ENCODE results near the gene SLC16A11. TPM values are rescaled to one million over a fixed set of nuclear protein-coding genes. Genes with fewer than 3 reads are reported as not detected.
A peak's percentile ranks its signal among the peaks of the same experiment; 100 is the strongest.

Gene SLC16A11
- total RNA-seq, 3 donors from 2014 or later: 1.5 to 3.6 TPM; not detected in 1

DNA sequence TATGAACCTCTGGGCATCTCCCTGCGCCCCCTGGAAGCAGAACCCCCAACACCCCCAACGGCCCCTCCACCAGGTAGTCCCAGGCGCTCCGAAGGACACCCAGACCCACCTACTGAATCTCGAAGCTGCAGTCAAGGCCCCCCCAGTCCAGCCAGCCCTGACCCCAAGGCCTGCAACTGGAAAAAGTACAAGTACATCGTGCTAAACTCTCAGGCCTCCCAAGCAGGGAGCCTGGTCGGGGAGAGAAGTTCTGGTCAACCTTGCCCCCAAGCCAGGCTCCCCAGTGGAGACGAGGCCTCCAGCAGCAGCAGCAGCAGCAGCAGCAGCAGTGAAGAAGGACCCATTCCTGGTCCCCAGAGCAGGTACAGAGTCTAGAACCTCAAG, 19.5 kb downstream of the SLC16A11 start:
- no peaks in the 10 kb centered on the region for H3K9me3 ChIP-seq
- H3K27ac ChIP-seq: peak overlapping the region; percentile 75 to 91
- intact Hi-C loops (cut with DNase I; ENCODE audit: low total_unique reads): no loop called here
- H3K36me3 ChIP-seq: no peaks in the 10 kb centered on the region
- H3K4me3 ChIP-seq: peak overlapping the region in 1 of 3 donors; percentile 63
- DNase-seq (ENCODE audit: low spot score in 2 of 2): no peak
- TF ChIP-seq, protein P1, sequence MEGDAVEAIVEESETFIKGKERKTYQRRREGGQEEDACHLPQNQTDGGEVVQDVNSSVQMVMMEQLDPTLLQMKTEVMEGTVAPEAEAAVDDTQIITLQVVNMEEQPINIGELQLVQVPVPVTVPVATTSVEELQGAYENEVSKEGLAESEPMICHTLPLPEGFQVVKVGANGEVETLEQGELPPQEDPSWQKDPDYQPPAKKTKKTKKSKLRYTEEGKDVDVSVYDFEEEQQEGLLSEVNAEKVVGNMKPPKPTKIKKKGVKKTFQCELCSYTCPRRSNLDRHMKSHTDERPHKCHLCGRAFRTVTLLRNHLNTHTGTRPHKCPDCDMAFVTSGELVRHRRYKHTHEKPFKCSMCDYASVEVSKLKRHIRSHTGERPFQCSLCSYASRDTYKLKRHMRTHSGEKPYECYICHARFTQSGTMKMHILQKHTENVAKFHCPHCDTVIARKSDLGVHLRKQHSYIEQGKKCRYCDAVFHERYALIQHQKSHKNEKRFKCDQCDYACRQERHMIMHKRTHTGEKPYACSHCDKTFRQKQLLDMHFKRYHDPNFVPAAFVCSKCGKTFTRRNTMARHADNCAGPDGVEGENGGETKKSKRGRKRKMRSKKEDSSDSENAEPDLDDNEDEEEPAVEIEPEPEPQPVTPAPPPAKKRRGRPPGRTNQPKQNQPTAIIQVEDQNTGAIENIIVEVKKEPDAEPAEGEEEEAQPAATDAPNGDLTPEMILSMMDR (IDR thresholded peaks at IDR 0.05): no peak
- no peak for TF ChIP-seq POLR2A (IDR thresholded peaks at IDR 0.05)
- no peak for TF ChIP-seq POLR2AphosphoS5 (IDR thresholded peaks at IDR 0.05)
- no peaks in the 10 kb centered on the region for H3K4me1 ChIP-seq
- no peaks in the 10 kb centered on the region for H3K27me3 ChIP-seq

DNA sequence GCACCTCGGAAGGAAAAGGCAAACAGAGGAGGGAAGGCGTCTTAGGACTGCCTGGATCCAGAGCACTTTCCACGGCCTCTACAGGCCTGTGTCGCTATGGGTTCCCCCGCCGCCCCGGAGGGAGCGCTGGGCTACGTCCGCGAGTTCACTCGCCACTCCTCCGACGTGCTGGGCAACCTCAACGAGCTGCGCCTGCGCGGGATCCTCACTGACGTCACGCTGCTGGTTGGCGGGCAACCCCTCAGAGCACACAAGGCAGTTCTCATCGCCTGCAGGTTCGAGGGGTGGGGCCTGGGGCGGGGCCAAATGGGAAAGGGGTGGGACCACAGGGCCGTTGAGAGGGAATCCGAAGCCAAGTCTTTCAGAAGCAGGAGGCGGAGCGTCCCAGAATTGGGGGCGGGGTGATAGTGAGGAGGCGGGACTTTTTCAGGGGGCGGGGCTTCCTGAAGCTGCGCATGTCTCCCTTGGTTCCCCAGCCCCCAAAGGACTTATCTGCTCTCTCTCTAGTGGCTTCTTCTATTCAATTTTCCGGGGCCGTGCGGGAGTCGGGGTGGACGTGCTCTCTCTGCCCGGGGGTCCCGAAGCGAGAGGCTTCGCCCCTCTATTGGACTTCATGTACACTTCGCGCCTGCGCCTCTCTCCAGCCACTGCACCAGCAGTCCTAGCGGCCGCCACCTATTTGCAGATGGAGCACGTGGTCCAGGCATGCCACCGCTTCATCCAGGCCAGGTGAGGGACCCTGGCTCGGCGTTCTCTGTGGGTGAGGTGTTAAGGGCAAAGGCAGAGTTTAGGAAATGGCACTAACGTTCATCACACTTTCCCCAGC, 20.1 kb downstream of the SLC16A11 start:
- peak; percentile 86 to 91 for DNase-seq (ENCODE audit: low spot score in 2 of 2)
- Histone ChIP-seq H3K36me3 (no peaks in the 10 kb centered on the region), H3K4me3 (peak overlapping the region; percentile 28 to 63 (median 40)), H3K27ac (peak overlapping the region; percentile 75 to 91), H3K4me1 (no peaks in the 10 kb centered on the region), H3K9me3 (no peaks in the 10 kb centered on the region), H3K27me3 (no peaks in the 10 kb centered on the region)
- peak in 1 of 3 donors; percentile 66 for TF ChIP-seq POLR2AphosphoS5 (IDR thresholded peaks at IDR 0.05)
- TF ChIP-seq, protein P1 (IDR thresholded peaks at IDR 0.05): no peak
- intact Hi-C loops (cut with DNase I; ENCODE audit: low total_unique reads): no loop called here

DNA sequence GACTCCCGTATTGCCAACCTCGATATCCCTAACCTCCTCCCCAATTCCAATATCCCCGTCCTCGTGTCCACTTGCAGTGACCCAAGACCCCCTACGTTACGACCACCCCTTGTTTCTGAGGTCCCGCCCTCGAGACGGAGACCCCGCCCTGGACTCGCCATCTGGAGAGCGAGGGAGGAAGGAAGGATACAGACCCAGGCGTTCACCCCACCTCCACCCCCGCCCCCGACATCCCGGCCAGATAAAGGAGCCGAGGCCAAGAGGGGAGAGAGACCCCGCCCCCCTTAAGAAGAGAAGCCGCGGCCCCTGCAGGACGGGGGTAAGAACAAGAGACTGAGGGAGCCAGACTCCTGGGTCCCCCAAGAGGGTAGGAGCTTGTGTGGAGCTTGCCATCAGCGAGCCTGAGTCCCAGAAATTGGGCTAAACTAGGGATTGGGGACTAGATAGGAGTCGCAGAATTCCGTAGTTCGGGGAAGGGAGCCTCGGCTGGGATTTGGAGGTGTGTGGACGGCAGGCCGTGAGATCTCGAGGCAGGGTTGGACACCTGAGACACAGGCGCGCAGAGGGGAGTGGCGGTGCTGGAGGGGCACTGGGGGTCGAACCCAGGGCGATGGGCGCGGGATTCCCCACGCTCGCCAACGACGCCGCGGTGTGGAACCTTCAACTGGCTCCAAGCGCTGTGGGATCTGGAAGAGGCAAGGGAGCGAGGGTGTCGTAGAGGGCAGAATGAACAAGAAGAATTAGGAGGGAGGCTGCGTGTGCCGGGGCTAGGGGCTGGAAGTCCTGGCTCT, 20.9 kb downstream of the SLC16A11 start, which contains the start of gene BCL6B:
Gene BCL6B (plus strand): TSS at position 270 of the 791 bp plus-strand sequence. CDS start 622 bp downstream, outside the sequence.
- intact Hi-C loops (cut with DNase I; ENCODE audit: low total_unique reads): no loop called here

DNA sequence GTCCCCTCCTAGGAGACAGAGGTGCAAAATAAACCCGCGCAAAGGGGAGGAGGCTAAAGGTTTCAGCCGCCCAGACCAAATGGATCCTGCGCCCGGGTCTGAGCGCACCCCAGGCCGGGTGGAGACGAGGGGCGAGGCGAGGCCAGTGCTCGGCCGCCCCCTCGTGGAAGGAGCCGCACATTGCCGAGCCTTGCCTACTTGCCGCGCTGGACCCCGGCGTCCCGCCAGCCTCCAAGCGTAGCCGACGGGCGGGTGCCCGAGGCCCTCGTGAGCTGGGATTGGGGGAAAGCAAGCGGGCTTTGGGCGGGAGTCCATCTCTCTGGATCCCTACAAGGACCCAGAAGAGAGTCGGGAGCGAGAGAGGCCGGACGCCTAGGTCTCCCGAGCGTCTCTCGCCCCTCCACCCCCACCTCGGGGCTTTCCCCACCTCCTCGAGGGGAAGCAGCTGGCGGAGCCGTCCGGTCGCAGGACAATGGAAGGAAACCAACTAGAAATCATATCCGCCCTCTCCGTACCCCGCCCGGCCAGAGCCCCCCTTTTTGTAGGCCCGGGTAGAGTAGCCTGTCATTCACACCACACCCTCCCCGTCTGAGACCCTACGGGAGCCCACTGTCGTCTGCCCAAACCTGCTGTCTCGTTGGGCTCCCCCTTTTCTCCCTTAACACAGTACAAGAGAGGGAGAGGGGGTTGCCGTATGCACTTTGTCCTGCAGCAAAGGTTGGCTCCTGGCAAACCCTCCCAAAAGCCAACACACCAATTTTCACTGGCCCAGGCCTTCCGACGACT, 21.7 kb downstream of the SLC16A11 start:
- H3K4me3 ChIP-seq: peak overlapping the region; percentile 28 to 63 (median 40)
- TF ChIP-seq POLR2A (IDR thresholded peaks at IDR 0.05) (no peak), POLR2AphosphoS5 (IDR thresholded peaks at IDR 0.05) (peak; percentile 25 to 37 (median 34))
- TF ChIP-seq, protein P1 (IDR thresholded peaks at IDR 0.05): peak; percentile 84 to 89 (median 89)
- DNase-seq (ENCODE audit: low spot score in 2 of 2): peak; percentile 57 to 78
- peak overlapping the region; percentile 75 to 91 for H3K27ac ChIP-seq
- H3K36me3 ChIP-seq: no peaks in the 10 kb centered on the region
- no peaks in the 10 kb centered on the region for H3K27me3 ChIP-seq
- intact Hi-C loops (cut with DNase I; ENCODE audit: low total_unique reads): no loop called here
- peaks cover 6 to 7% of the 10 kb centered on the region in 2 donors for H3K4me1 ChIP-seq
- no peaks in the 10 kb centered on the region for H3K9me3 ChIP-seq

More for the DNA sequence above, 20.9 kb downstream of the SLC16A11 start, which contains the start of gene BCL6B:
- DNase-seq (ENCODE audit: low spot score in 2 of 2): no peak
- H3K9me3 ChIP-seq: no peaks in the 10 kb centered on the region
- TF ChIP-seq, protein P1 (IDR thresholded peaks at IDR 0.05): no peak
- peak within 1 kb of the TSS; percentile 28 to 63 (median 40) for H3K4me3 ChIP-seq
- H3K4me1 ChIP-seq: peaks cover 0 to under 1% of the 10 kb centered on the region in 2 donors
- H3K36me3 ChIP-seq: no peaks in the 10 kb centered on the region
- peak within 1 kb of the TSS; percentile 75 to 91 for H3K27ac ChIP-seq
- no peaks in the 10 kb centered on the region for H3K27me3 ChIP-seq
